GM18511 (cell line): ENCODE data around the gene ARRB1.
A peak's percentile ranks its signal among the peaks of the same experiment; 100 is the strongest.
"Not testable (repeated sequence)": the region's sequence is repeated elsewhere in the genome, so short reads cannot be mapped to it uniquely, and the experiment has no call there.

ENCODE experiments used
- ATAC-seq: cut with Tn5 transposase; IDR thresholded peaks from one replicate; pipeline ENCODE4 v1.9.1; 2021; ENCODE audit warnings: mild to moderate bottlenecking, moderate library complexity; ENCODE audit not compliant: unreplicated experiment

Gene ARRB1

GRCh38 chr11:75344761-75345454 lies 6.6 kb downstream of the ARRB1 start:
- no peak for ATAC-seq

- no peak for ATAC-seq
These were observed 7.3 kb downstream of the ARRB1 start for GRCh38 chr11:75344186-75344585.

- no peak for ATAC-seq
These were observed 8.2 kb downstream of the ARRB1 start for GRCh38 chr11:75342966-75343870.

- ATAC-seq, result no peak
These were observed 9.1 kb downstream of the ARRB1 start for GRCh38 chr11:75342231-75342918.

- no peak for ATAC-seq
These were observed 9.8 kb downstream of the ARRB1 start for GRCh38 chr11:75341612-75342011.

- ATAC-seq, result peak; percentile 37
These were observed 11.6 kb downstream of the ARRB1 start for GRCh38 chr11:75339685-75340409.

GRCh38 chr11:75338516-75339208 lies 12.8 kb downstream of the ARRB1 start:
- ATAC-seq, result no peak

GRCh38 chr11:75337195-75337654 lies 14.2 kb downstream of the ARRB1 start:
- no peak for ATAC-seq

- ATAC-seq, result no peak
These were observed 16.5 kb downstream of the ARRB1 start for GRCh38 chr11:75334976-75335375.

GRCh38 chr11:75334402-75334891 lies 17.0 kb downstream of the ARRB1 start:
- ATAC-seq, result no peak

GRCh38 chr11:75333807-75334140 lies 17.7 kb downstream of the ARRB1 start:
- no peak for ATAC-seq

- ATAC-seq, result no peak
These were observed 18.2 kb downstream of the ARRB1 start for GRCh38 chr11:75333022-75333806.

- ATAC-seq, result not testable (repeated sequence)
These were observed 19.7 kb downstream of the ARRB1 start for GRCh38 chr11:75331761-75332160.

GRCh38 chr11:75331304-75331703 lies 20.2 kb downstream of the ARRB1 start:
- not testable (repeated sequence) for ATAC-seq

GRCh38 chr11:75330886-75331285 lies 20.6 kb downstream of the ARRB1 start:
- not testable (repeated sequence) for ATAC-seq

GRCh38 chr11:75330291-75330690 lies 21.2 kb downstream of the ARRB1 start:
- no peak for ATAC-seq

GRCh38 chr11:75328426-75329277 lies 22.8 kb downstream of the ARRB1 start:
- ATAC-seq, result peak; percentile 74

- ATAC-seq, result no peak
These were observed 25.0 kb downstream of the ARRB1 start for GRCh38 chr11:75326439-75326810.
